ENCODE results near the gene OCIAD2.
"Not testable (repeated sequence)": the region's sequence is repeated elsewhere in the genome, so short reads cannot be mapped to it uniquely, and the experiment has no call there.

Gene OCIAD2

GRCh38 chr4:48930654-48931053 is 24.1 kb upstream of the OCIAD2 start:
- Histone ChIP-seq H3K9me3 (no peaks in the 10 kb centered on the region), H3K4me3 (no peak overlapping the region), H3K4me1 (no peaks in the 10 kb centered on the region), H3K36me3 (replicated peaks) (no peaks in the 10 kb centered on the region), H3K27me3 (ENCODE audit: low read depth) (no peaks in the 10 kb centered on the region)
- in situ Hi-C loops (cut with MboI; ENCODE audit: low sequenced_read_pairs), result no loop called here
- no peak for DNase-seq (ENCODE audit: low spot score in 2 of 2)

- Histone ChIP-seq H3K36me3 (replicated peaks) (no peaks in the 10 kb centered on the region), H3K4me3 (no peak overlapping the region), H3K27me3 (ENCODE audit: low read depth) (no peaks in the 10 kb centered on the region), H3K9me3 (no peaks in the 10 kb centered on the region), H3K4me1 (no peaks in the 10 kb centered on the region)
- DNase-seq (ENCODE audit: low spot score in 2 of 2), result no peak
- in situ Hi-C loops (cut with MboI; ENCODE audit: low sequenced_read_pairs), result no loop called here
Measured at GRCh38 chr4:48924416-48924815, 17.8 kb upstream of the OCIAD2 start.

- H3K27me3 ChIP-seq (ENCODE audit: low read depth); H3K4me1 ChIP-seq; in situ Hi-C loops (cut with MboI; ENCODE audit: low sequenced_read_pairs); H3K9me3 ChIP-seq; DNase-seq (ENCODE audit: low spot score in 2 of 2); H3K36me3 ChIP-seq (replicated peaks); H3K4me3 ChIP-seq: not testable (repeated sequence)
Measured at GRCh38 chr4:48923065-48923464, 16.5 kb upstream of the OCIAD2 start.

- H3K4me1 ChIP-seq, result peaks cover 16% of the 10 kb centered on the region
Measured at GRCh38 chr4:48914311-48914710, 7.7 kb upstream of the OCIAD2 start.

GRCh38 chr4:48913346-48913745 is 6.8 kb upstream of the OCIAD2 start:
- in situ Hi-C loops (cut with MboI; ENCODE audit: low sequenced_read_pairs), result no loop called here
- H3K36me3 ChIP-seq (replicated peaks), result no peaks in the 10 kb centered on the region
- peaks cover 16% of the 10 kb centered on the region for H3K4me1 ChIP-seq
- no peak overlapping the region for H3K4me3 ChIP-seq
- no peaks in the 10 kb centered on the region for H3K27me3 ChIP-seq (ENCODE audit: low read depth)
- DNase-seq (ENCODE audit: low spot score in 2 of 2), result no peak
- H3K9me3 ChIP-seq, result no peaks in the 10 kb centered on the region

More at GRCh38 chr4:48914311-48914710, 7.7 kb upstream of the OCIAD2 start:
- Histone ChIP-seq H3K36me3 (replicated peaks) (no peaks in the 10 kb centered on the region), H3K4me3 (no peak overlapping the region), H3K27me3 (ENCODE audit: low read depth) (no peaks in the 10 kb centered on the region), H3K9me3 (no peaks in the 10 kb centered on the region)
- no peak for DNase-seq (ENCODE audit: low spot score in 2 of 2)
- in situ Hi-C loops (cut with MboI; ENCODE audit: low sequenced_read_pairs), result no loop called here

DNA sequence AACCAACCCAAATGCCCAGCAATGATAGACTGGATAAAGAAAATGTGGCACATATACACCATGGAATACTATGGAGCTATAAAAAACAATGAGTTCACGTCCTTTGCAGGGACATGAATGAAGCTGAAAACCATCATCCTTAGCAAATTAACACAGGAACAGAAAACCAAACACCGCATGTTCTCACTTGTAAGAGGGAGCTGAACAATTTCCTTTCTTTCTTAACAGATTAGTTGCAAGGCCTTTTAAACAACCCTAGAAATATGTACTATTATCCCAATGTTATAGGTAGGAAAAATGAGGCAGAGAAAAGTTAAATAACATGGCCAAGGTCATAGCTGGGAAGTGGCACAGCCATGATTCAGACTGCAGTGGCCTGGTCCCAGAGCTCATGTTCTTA is 5.8 kb upstream of the OCIAD2 start:
- in situ Hi-C loops (cut with MboI; ENCODE audit: low sequenced_read_pairs), result no loop called here
- H3K4me1 ChIP-seq, result peaks cover 16% of the 10 kb centered on the region

DNA sequence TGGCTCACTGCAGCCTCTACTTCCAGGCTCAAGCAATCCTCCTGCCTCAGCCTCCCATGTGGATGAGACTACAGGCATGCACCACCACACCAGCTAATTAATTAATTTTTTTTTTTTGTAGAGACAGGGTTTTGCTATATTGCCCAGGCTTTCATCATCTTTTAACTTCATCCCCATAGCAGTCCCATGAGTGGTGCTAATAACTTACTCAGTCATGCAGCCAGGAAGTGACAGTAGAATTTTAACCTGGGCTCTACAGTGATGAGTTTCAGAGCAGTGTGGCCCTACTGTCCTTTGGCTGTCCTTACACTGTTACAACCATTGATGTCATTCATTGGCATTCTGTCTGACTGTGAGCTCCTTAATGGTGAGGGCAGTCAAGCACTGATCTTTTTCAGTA is 3.9 kb upstream of the OCIAD2 start:
- no peak overlapping the region for H3K4me3 ChIP-seq
- H3K4me1 ChIP-seq, result peaks cover 5% of the 10 kb centered on the region
- no peaks in the 10 kb centered on the region for H3K36me3 ChIP-seq (replicated peaks)
- no peaks in the 10 kb centered on the region for H3K27me3 ChIP-seq (ENCODE audit: low read depth)
- in situ Hi-C loops (cut with MboI; ENCODE audit: low sequenced_read_pairs), result no loop called here
- H3K9me3 ChIP-seq, result no peaks in the 10 kb centered on the region
- DNase-seq (ENCODE audit: low spot score in 2 of 2), result no peak

More for the DNA sequence above, 5.8 kb upstream of the OCIAD2 start:
- no peak for DNase-seq (ENCODE audit: low spot score in 2 of 2)
- Histone ChIP-seq H3K27me3 (ENCODE audit: low read depth) (no peaks in the 10 kb centered on the region), H3K9me3 (no peaks in the 10 kb centered on the region), H3K4me3 (no peak overlapping the region), H3K36me3 (replicated peaks) (no peaks in the 10 kb centered on the region)

- Histone ChIP-seq H3K4me1 (peaks cover 5% of the 10 kb centered on the region), H3K36me3 (replicated peaks) (no peaks in the 10 kb centered on the region; the same call in 1 of the 2 replicates), H3K4me3 (no peak overlapping the region), H3K9me3 (no peaks in the 10 kb centered on the region), H3K27me3 (ENCODE audit: low read depth) (no peaks in the 10 kb centered on the region)
- no peak for DNase-seq (ENCODE audit: low spot score in 2 of 2)
- in situ Hi-C loops (cut with MboI; ENCODE audit: low sequenced_read_pairs), result no loop called here
Measured at GRCh38 chr4:48909697-48910096, 3.1 kb upstream of the OCIAD2 start.

- Histone ChIP-seq H3K4me3 (no peak overlapping the region), H3K36me3 (replicated peaks) (no peaks in the 10 kb centered on the region; the same call in 1 of the 2 replicates), H3K9me3 (no peaks in the 10 kb centered on the region), H3K4me1 (peaks cover 5% of the 10 kb centered on the region), H3K27me3 (ENCODE audit: low read depth) (no peaks in the 10 kb centered on the region)
- no peak for DNase-seq (ENCODE audit: low spot score in 2 of 2)
- in situ Hi-C loops (cut with MboI; ENCODE audit: low sequenced_read_pairs), result no loop called here
Measured at GRCh38 chr4:48908687-48909086, 2.1 kb upstream of the OCIAD2 start.

DNA sequence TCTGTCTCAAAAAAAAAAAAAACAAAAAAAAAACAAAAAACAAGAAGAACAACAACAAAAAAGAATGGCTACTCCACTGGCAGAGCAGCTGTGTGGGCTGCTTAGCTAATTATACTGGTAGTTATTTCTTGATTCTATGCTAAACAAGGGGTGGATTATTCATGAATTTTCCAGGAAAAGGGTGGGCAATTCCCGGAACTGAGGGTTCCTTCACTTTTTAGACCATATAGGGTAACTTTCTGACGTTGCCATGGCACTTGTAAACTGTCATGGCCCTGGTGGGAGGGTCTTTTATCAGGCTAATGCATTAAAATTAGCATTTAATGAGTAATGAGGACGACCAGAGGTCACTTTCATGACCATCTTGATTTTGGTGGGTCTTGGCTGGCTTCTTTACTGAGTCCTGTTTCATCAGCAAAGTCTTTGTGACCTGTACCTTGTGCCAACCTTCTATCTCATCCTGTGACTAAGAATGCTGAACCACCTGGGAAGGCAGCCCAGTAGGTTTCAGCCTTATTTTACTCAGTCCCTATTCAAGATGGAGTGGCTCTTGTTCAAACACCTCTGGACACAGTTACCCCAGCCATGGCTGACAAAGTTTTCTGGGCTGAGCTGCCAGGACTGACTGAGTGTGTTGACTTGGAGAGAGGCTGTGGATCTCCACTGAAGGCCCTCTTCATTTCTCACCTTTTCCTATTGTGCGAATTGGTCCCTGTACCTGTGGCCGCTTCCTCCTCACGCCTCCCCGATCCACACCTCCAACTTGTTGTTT is 1.3 kb upstream of the OCIAD2 start:
- H3K36me3 ChIP-seq (replicated peaks), result peaks cover 3% of the 10 kb centered on the region; the same call in 1 of the 2 replicates
- H3K27me3 ChIP-seq (ENCODE audit: low read depth), result no peaks in the 10 kb centered on the region
- DNase-seq (ENCODE audit: low spot score in 2 of 2), result no peak
- in situ Hi-C loops (cut with MboI; ENCODE audit: low sequenced_read_pairs), result no loop called here
- no peaks in the 10 kb centered on the region for H3K9me3 ChIP-seq
- H3K4me1 ChIP-seq, result peaks cover 5% of the 10 kb centered on the region
- no peak overlapping the region for H3K4me3 ChIP-seq

DNA sequence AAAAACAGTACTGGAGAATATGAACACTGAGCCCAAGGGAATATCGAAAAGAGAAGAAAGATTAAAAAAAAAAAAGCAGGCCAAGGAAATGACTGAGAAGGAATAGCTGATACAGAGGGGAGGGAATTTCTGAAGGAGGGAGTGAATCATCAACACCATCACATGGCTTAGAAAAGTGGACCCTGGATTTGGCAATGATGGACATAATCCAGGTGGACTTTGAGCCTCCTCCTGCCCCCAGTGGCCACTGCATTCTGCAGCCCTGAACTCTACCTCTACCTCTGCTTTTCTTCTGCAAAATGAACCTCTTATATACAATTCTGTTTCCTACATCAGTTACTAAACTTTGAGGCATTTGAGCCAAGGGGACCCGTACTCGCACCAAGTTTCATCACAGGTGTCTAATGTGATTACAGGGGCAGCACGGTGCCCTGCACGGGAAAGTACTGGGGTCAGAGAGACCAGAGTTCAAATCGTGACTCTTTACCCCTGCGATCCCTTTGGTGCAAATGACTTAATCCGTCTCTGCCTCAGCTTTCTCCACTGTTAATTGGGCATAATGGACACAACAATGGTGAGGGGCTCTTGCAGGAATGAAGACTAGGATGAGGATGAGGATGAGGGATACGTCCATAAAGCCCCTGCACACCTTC is 1.1 kb downstream of the OCIAD2 start:
- Histone ChIP-seq H3K27me3 (ENCODE audit: low read depth) (no peaks in the 10 kb centered on the region), H3K36me3 (replicated peaks) (peaks cover 8% of the 10 kb centered on the region; the same call in 1 of the 2 replicates), H3K9me3 (no peaks in the 10 kb centered on the region), H3K4me3 (peak overlapping the region; percentile 52), H3K4me1 (peaks cover 5% of the 10 kb centered on the region)
- DNase-seq (ENCODE audit: low spot score in 2 of 2), result no peak
- in situ Hi-C loops (cut with MboI; ENCODE audit: low sequenced_read_pairs), result no loop called here

GRCh38 chr4:48904541-48905142 is 1.9 kb downstream of the OCIAD2 start:
- peaks cover 8% of the 10 kb centered on the region; the same call in 1 of the 2 replicates for H3K36me3 ChIP-seq (replicated peaks)
- no peak for DNase-seq (ENCODE audit: low spot score in 2 of 2)
- no peaks in the 10 kb centered on the region for H3K27me3 ChIP-seq (ENCODE audit: low read depth)
- in situ Hi-C loops (cut with MboI; ENCODE audit: low sequenced_read_pairs), result no loop called here
- no peak overlapping the region for H3K4me3 ChIP-seq
- no peaks in the 10 kb centered on the region for H3K9me3 ChIP-seq
- H3K4me1 ChIP-seq, result peaks cover 5% of the 10 kb centered on the region

DNA sequence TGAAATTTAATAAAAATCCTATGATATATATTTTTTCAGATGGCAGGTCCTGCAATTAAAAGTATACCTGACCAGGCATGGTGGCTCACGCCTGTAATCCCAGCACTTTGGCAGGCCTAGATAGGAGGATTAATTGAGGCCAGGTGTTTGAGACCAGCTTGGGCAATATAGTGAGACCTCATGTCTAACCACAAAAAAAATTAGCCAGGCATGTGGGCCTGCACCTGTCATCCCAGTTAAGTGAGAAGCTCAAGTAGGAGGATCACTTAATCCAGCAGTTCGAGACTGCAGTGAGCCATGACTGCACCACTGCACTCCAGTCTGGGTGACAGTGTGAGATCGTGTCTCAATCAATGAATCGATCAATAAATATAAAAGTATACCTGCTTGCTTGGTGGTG is 2.5 kb downstream of the OCIAD2 start:
- peaks cover 12% of the 10 kb centered on the region; the same call in 1 of the 2 replicates for H3K36me3 ChIP-seq (replicated peaks)

DNA sequence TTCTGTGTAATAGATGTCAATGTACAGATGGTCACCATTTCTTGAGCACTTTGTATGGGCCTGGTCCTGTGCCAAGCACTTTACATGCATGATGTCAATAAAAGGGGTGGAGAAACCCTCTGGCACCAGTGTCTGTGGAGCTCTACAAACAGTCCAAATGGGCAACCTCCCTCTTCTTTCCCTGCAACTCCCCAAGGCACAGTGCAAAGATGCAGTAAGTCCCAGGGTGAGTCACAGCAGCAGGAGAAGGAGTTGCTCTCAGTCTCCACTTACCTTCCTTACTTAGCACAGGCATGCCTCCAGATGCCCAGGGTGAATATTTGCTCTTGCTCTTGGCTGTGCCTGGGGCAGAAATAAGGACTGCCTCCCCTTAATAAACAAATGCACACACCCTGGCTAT is 4.3 kb downstream of the OCIAD2 start:
- in situ Hi-C loops (cut with MboI; ENCODE audit: low sequenced_read_pairs), result no loop called here
- no peak overlapping the region for H3K4me3 ChIP-seq
- no peaks in the 10 kb centered on the region for H3K9me3 ChIP-seq
- peaks cover 5% of the 10 kb centered on the region for H3K4me1 ChIP-seq
- H3K27me3 ChIP-seq (ENCODE audit: low read depth), result no peaks in the 10 kb centered on the region
- no peak for DNase-seq (ENCODE audit: low spot score in 2 of 2)
- H3K36me3 ChIP-seq (replicated peaks), result peaks cover 15% of the 10 kb centered on the region

More for the DNA sequence above, 2.5 kb downstream of the OCIAD2 start:
- Histone ChIP-seq H3K27me3 (ENCODE audit: low read depth) (no peaks in the 10 kb centered on the region), H3K4me3 (no peak overlapping the region), H3K4me1 (peaks cover 5% of the 10 kb centered on the region), H3K9me3 (no peaks in the 10 kb centered on the region)
- in situ Hi-C loops (cut with MboI; ENCODE audit: low sequenced_read_pairs), result no loop called here
- no peak for DNase-seq (ENCODE audit: low spot score in 2 of 2)

All from HAP-1 (cell line).